Mesothelial cell of epicardium (in vitro differentiated cells): ENCODE results near the gene BMAL1. TPM values are rescaled to one million over a fixed set of nuclear protein-coding genes. Genes with fewer than 3 reads are reported as not detected.

ENCODE experiments used
- DNase-seq, 2 experiments: peaks; one replicate each; pipeline ENCODE4 v3.0.0; 2021; ENCODE audit warnings: low spot score in 2 of 2; ENCODE audit not compliant: unreplicated experiment in 2 of 2
- H3K27ac Mint-ChIP-seq: 2 replicates; pipeline ENCODE4 v1.8.0; 2021; ENCODE audit warnings: mixed read lengths
- H3K27me3 Mint-ChIP-seq: 2 replicates; pipeline ENCODE4 v1.8.0; 2021; ENCODE audit warnings: low read depth, mixed read lengths
- H3K36me3 Mint-ChIP-seq: 2 replicates; pipeline ENCODE4 v1.8.0; 2021; ENCODE audit warnings: mixed read lengths
- H3K4me1 Mint-ChIP-seq: 2 replicates; pipeline ENCODE4 v1.8.0; 2021; ENCODE audit warnings: mixed read lengths
- H3K4me3 Mint-ChIP-seq: 2 replicates; pipeline ENCODE4 v1.8.0; 2021; ENCODE audit warnings: mild to moderate bottlenecking, moderate library complexity, mixed read lengths
- H3K9me3 Mint-ChIP-seq: 2 replicates; pipeline ENCODE4 v1.8.0; 2021; ENCODE audit warnings: mixed read lengths
- total RNA-seq: library from RNA; stranded (reverse); gene quantifications from 3 replicates; pipeline ENCODE4 v1.2.1, GENCODE V29; 2021
- TF ChIP-seq, protein P1 (sequence below): fragments of 200-600 bp; sonication (generic); IDR thresholded peaks from one replicate; pipeline ENCODE4 v1.5.0; 2021; ENCODE audit warnings: antibody characterized with exemption; ENCODE audit not compliant: unreplicated experiment

BMAL1 gene
- total RNA-seq, 1 donor from 2014 or later: 6.7 TPM

- Mint-ChIP-seq H3K27ac (no peak overlapping the region), H3K36me3 (no peaks in the 10 kb centered on the region), H3K9me3 (no peaks in the 10 kb centered on the region), H3K4me1 (peaks cover 15% of the 10 kb centered on the region), H3K27me3 (peaks cover 73% of the 10 kb centered on the region), H3K4me3 (no peak overlapping the region)
- TF ChIP-seq, protein P1, sequence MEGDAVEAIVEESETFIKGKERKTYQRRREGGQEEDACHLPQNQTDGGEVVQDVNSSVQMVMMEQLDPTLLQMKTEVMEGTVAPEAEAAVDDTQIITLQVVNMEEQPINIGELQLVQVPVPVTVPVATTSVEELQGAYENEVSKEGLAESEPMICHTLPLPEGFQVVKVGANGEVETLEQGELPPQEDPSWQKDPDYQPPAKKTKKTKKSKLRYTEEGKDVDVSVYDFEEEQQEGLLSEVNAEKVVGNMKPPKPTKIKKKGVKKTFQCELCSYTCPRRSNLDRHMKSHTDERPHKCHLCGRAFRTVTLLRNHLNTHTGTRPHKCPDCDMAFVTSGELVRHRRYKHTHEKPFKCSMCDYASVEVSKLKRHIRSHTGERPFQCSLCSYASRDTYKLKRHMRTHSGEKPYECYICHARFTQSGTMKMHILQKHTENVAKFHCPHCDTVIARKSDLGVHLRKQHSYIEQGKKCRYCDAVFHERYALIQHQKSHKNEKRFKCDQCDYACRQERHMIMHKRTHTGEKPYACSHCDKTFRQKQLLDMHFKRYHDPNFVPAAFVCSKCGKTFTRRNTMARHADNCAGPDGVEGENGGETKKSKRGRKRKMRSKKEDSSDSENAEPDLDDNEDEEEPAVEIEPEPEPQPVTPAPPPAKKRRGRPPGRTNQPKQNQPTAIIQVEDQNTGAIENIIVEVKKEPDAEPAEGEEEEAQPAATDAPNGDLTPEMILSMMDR: no peak
- no peak for DNase-seq
Observed at GRCh38 chr11:13280777-13281176, 3.2 kb downstream of the BMAL1 start.

- Mint-ChIP-seq H3K9me3 (no peaks in the 10 kb centered on the region), H3K27ac (no peak overlapping the region), H3K4me3 (no peak overlapping the region), H3K36me3 (no peaks in the 10 kb centered on the region), H3K27me3 (peaks cover 64% of the 10 kb centered on the region), H3K4me1 (peaks cover 5% of the 10 kb centered on the region)
- DNase-seq: no peak
- TF ChIP-seq, protein P1: no peak
Observed at GRCh38 chr11:13283636-13284035, 6.0 kb downstream of the BMAL1 start.

DNA sequence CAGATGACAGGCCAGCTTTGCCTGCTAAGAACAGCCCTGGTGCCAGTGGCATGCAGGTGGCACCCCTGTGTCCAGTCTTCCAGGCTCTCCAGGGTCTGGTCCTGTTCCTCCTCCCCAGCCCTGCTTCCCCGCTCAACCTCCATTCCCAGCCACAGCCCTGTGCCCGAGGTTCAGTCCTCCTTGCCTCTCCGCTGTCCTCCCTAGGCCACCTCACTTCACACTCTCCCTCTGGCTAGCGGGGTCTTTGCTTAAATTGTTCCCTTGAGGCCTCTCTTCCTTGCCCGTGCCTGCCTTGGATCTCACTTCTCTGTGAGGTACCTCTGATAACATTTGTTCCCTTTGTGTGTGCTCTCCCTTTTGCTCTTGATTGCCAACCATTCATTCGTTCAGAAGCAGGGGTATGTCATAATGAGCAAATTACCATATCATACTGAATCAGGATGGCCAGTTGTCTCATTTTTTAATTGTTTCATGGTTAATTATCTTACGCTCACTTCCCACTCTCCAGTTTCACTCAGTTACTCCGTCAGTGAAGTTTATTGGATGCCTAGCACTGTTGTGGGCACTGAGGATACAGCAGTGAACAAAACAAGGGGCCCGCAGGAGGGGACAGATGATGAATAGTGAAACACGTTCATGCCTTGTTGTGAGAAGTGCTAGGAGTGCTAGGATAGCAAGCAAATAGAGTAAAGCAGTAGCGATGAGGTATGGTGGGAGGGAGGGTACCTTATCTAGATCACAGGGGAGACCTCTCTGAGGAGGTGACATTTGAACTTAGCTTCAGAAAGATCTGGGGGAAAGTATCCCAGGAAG, 7.4 kb downstream of the BMAL1 start:
- no peaks in the 10 kb centered on the region for H3K36me3 Mint-ChIP-seq
- H3K9me3 Mint-ChIP-seq: no peaks in the 10 kb centered on the region
- H3K4me3 Mint-ChIP-seq: no peak overlapping the region
- no peak for DNase-seq
- no peaks in the 10 kb centered on the region for H3K4me1 Mint-ChIP-seq
- H3K27ac Mint-ChIP-seq: no peak overlapping the region
- TF ChIP-seq, protein P1: no peak
- peaks cover 52% of the 10 kb centered on the region for H3K27me3 Mint-ChIP-seq

- Mint-ChIP-seq H3K27me3 (peaks cover 42% of the 10 kb centered on the region), H3K4me3 (no peak overlapping the region), H3K9me3 (no peaks in the 10 kb centered on the region), H3K36me3 (no peaks in the 10 kb centered on the region), H3K4me1 (no peaks in the 10 kb centered on the region), H3K27ac (no peak overlapping the region)
- DNase-seq: no peak
- TF ChIP-seq, protein P1: no peak
Observed at GRCh38 chr11:13286279-13286821, 8.8 kb downstream of the BMAL1 start.

DNA sequence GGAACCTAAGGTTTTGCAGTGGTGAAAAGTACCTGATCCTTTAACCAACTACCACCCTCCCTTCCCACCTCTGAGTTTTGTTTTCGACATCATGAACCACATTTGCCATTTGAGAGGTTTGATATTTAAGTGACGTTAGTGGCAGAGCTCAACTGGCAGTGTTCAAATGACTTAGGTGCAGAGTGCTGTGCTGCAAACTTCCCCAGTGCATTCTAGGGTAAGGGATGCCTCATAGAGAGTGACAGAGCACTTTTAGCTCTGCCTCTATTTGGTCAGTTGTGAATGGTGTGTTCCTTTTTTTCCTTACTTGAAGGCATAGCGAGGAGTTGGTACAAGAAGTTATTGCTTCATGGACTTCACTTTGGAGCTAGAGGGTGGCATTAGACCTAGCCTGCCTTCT, 9.4 kb downstream of the BMAL1 start:
- H3K9me3 Mint-ChIP-seq: no peaks in the 10 kb centered on the region
- TF ChIP-seq, protein P1: no peak
- peaks cover 36% of the 10 kb centered on the region for H3K27me3 Mint-ChIP-seq
- no peaks in the 10 kb centered on the region for H3K36me3 Mint-ChIP-seq
- no peak overlapping the region for H3K4me3 Mint-ChIP-seq
- DNase-seq: no peak
- no peaks in the 10 kb centered on the region for H3K4me1 Mint-ChIP-seq
- no peak overlapping the region for H3K27ac Mint-ChIP-seq
